Duodenal mucosa (tissue), 2 donors: ENCODE data around the gene NGDN.

Experiments
- H3K27ac ChIP-seq: one replicate; pipeline ENCODE4 v1.7.0; 2013; ENCODE audit warnings: low read depth, low read length
- H3K27me3 ChIP-seq, 2 donors: one replicate each; pipeline ENCODE4 v1.7.0; 2013; ENCODE audit warnings: low read length in 2 of 2, control low read depth in 1 of 2; ENCODE audit not compliant: insufficient read depth in 2 of 2, control insufficient read depth in 1 of 2
- H3K36me3 ChIP-seq, 2 donors: one replicate each; pipeline ENCODE4 v1.7.0; 2013; ENCODE audit warnings: low read length in 2 of 2, control low read depth in 1 of 2; ENCODE audit not compliant: insufficient read depth in 2 of 2, control insufficient read depth in 1 of 2
- H3K4me1 ChIP-seq, 2 donors: one replicate each; pipeline ENCODE4 v1.7.0; 2013; ENCODE audit warnings: low read length in 2 of 2, control low read depth in 1 of 2; ENCODE audit not compliant: insufficient read depth in 2 of 2, control insufficient read depth in 1 of 2
- H3K4me3 ChIP-seq, 2 donors: one replicate each; pipeline ENCODE4 v1.7.0; 2013; ENCODE audit warnings: low read length in 2 of 2, low read depth in 1 of 2
- H3K9ac ChIP-seq, 2 donors: one replicate each; pipeline ENCODE4 v1.7.0; 2013; ENCODE audit warnings: low read length in 2 of 2, low read depth in 1 of 2
- H3K9me3 ChIP-seq, 2 donors: one replicate each; pipeline ENCODE4 v1.7.0; 2013; ENCODE audit warnings: low read length in 2 of 2, control low read depth in 1 of 2; ENCODE audit not compliant: control insufficient read depth in 1 of 2

NGDN gene

GRCh38 chr14:23469906-23470403 is 452 bp downstream of the NGDN start:
- peak overlapping the region; percentile 66 to 88 for H3K9ac ChIP-seq
- peak overlapping the region; percentile 81 to 97 for H3K4me3 ChIP-seq
- peak overlapping the region; percentile 42 for H3K27ac ChIP-seq
- H3K9me3 ChIP-seq: no peaks in the 10 kb centered on the region
- peaks cover 0 to 9% of the 10 kb centered on the region in 2 donors for H3K4me1 ChIP-seq
- H3K27me3 ChIP-seq: no peaks in the 10 kb centered on the region
- peaks cover 5 to 32% of the 10 kb centered on the region in 2 donors for H3K36me3 ChIP-seq

GRCh38 chr14:23470947-23471346 is 1.4 kb downstream of the NGDN start:
- Histone ChIP-seq H3K4me1 (peaks cover 0 to 9% of the 10 kb centered on the region in 2 donors), H3K4me3 (no peak overlapping the region), H3K9me3 (no peaks in the 10 kb centered on the region), H3K36me3 (peaks cover 15 to 42% of the 10 kb centered on the region in 2 donors), H3K9ac (no peak overlapping the region), H3K27me3 (no peaks in the 10 kb centered on the region), H3K27ac (no peak overlapping the region)

DNA sequence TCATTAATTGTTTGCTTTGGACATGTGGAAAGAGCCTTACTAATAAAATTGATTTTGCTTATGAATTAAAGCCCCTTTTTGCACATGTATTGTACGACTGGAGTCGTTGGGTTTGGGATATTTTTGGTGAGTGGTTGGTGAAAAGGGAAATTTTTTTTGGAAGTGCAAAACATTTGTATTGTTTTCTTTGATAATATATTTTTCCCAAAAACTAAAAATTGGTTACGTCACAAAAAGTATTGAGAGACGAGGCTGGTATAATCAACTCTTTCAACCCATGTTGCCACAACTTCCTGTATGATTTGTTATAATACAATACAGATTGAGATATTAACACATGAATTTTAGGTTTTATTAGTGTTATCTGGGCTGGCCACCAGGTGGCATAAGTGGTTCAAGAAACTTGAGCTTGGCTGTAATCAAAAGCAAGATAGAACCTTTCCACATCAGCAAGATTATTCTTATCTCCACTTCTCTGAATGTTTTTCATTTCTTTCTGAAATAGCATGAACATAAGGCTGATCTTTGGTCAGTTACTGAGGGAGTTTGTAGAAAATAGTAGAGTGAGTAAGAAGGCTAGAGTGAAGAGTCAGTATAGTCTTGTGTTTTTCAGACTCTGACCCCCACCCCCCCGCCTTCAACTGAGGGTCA is 8.7 kb downstream of the NGDN start:
- H3K27ac ChIP-seq: no peak overlapping the region
- H3K36me3 ChIP-seq: peaks cover 37 to 44% of the 10 kb centered on the region in 2 donors
- no peaks in the 10 kb centered on the region for H3K4me1 ChIP-seq
- no peaks in the 10 kb centered on the region for H3K9me3 ChIP-seq
- no peak overlapping the region for H3K4me3 ChIP-seq
- H3K9ac ChIP-seq: no peak overlapping the region
- H3K27me3 ChIP-seq: no peaks in the 10 kb centered on the region

DNA sequence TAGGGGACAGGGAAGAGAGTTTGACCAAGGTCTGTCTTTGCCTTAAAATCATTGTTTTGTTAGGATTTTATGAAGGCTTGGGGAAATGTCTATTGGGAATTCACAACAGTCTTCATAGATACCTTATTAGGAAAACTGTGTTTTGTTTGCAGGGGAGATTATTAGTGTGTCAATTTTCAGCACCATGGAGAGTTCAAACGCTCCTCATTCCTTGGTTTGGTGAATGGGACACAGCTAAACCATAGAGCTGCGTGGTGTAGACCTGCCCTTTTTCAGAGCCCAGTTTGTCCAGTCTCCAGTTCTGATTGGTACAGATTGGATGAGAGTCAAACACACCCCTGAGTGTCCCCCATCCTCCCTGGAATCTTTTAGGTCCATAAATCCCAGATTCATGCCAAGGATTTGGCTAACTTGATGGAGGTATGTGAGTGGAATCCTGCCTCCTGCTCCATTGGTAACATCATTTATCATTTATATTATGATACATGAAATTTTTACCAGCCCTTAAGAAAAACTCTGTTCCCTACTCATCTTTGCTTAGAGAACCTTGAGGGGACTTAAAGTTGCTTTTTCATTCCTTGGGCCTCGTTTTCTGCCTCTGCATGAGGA is 12.0 kb downstream of the NGDN start:
- Histone ChIP-seq H3K9me3 (no peaks in the 10 kb centered on the region), H3K27ac (no peak overlapping the region), H3K27me3 (no peaks in the 10 kb centered on the region), H3K4me1 (no peaks in the 10 kb centered on the region), H3K36me3 (peaks cover 18 to 28% of the 10 kb centered on the region in 2 donors), H3K9ac (no peak overlapping the region), H3K4me3 (no peak overlapping the region)

DNA sequence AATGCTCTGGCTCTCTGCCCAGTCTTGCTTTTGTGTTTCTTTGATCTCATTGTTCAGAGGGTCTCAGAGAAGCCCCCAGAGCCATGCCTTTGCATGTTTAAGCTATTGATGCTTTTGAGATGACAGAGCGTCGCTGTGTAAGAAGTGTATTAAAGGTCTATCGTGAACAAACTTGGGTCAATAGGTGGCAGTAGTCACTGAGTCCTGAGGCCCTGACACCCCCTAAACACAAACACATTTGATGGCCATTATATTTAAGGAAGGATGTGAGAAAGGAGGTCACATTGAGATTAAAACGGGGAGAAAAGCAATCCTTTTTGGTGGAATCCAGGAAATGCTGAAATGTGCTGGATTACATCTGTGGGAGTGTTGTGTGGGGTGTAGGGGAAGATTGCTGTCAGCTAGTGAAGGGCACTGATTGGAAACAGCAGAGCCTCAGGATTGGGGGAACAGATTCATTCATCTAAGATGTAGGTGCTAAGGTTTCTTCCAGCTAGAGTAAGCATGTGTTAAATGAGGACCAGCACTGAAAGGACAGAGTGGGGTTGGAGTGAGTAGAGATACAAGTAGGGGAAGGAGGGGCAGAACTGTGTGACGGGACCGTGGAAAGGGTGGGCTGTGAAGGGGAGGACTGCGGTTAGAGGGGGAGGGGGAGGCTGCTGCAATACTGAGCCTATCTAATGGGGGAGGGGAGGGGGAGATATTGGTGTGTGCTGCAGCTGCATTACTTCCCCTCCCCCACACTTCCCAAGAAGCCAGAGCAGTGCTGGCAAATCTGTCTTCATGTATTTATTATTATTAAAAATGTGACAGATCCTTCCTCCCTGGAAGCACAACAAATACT is 12.7 kb downstream of the NGDN start:
- H3K4me3 ChIP-seq: no peak overlapping the region
- no peaks in the 10 kb centered on the region for H3K27me3 ChIP-seq
- no peaks in the 10 kb centered on the region for H3K4me1 ChIP-seq
- no peak overlapping the region for H3K27ac ChIP-seq
- peaks cover 11 to 23% of the 10 kb centered on the region in 2 donors for H3K36me3 ChIP-seq
- H3K9me3 ChIP-seq: no peaks in the 10 kb centered on the region
- no peak overlapping the region for H3K9ac ChIP-seq

- peaks cover 5 to 17% of the 10 kb centered on the region in 2 donors for H3K36me3 ChIP-seq
- H3K4me1 ChIP-seq: no peaks in the 10 kb centered on the region
- H3K4me3 ChIP-seq: no peak overlapping the region
- H3K9me3 ChIP-seq: no peaks in the 10 kb centered on the region
- no peak overlapping the region for H3K27ac ChIP-seq
- no peaks in the 10 kb centered on the region for H3K27me3 ChIP-seq
- H3K9ac ChIP-seq: no peak overlapping the region
Observed at GRCh38 chr14:23482823-23483148, 13.3 kb downstream of the NGDN start.

GRCh38 chr14:23483236-23483854 is 13.8 kb downstream of the NGDN start:
- no peak overlapping the region for H3K9ac ChIP-seq
- no peaks in the 10 kb centered on the region for H3K27me3 ChIP-seq
- no peaks in the 10 kb centered on the region for H3K4me1 ChIP-seq
- H3K4me3 ChIP-seq: no peak overlapping the region
- no peak overlapping the region for H3K27ac ChIP-seq
- no peaks in the 10 kb centered on the region for H3K9me3 ChIP-seq
- peaks cover 3 to 16% of the 10 kb centered on the region in 2 donors for H3K36me3 ChIP-seq

DNA sequence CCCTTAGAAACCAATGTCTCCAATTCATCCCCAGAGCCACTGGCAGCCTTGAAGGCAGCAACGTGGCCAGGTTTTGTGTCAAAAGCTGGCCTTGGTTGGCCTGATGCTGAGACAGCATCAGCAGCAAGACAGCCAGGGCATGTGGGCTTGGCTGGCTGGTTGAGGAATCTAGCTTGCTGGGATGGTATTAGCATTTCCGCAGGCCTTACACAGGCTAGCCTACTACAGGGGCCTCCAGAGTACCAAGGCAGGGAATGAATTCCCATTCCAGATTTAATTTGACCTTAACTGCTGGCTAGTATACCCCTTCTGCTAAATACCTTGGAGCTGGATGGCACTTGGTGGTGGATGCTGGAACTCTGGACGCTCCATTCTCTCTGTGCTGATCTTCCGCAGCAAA is 15.8 kb downstream of the NGDN start:
- Histone ChIP-seq H3K4me1 (no peaks in the 10 kb centered on the region), H3K36me3 (peaks cover 3 to 16% of the 10 kb centered on the region in 2 donors), H3K27ac (no peak overlapping the region), H3K27me3 (no peaks in the 10 kb centered on the region), H3K9ac (no peak overlapping the region), H3K4me3 (no peak overlapping the region), H3K9me3 (no peaks in the 10 kb centered on the region)

DNA sequence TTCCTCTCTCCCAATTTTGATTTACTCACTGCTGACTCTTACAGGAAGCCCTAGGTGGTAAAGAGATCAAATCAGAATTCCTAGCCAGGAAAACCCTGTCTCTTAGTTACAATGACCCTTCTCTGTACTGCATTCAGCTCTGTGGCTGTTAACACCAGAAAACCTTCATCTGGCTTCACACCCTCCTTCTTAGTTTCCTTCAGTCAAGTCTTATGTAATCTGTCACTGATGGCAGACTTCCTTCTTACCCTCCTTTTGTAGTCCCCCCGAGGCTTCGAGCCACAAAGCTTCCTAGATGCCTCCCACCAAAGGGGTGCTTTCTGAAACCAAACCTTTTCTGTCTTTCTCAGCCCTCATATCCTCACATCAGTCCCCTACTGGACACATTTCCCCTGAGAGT is 16.5 kb downstream of the NGDN start:
- no peaks in the 10 kb centered on the region for H3K4me1 ChIP-seq
- H3K4me3 ChIP-seq: no peak overlapping the region
- no peak overlapping the region for H3K27ac ChIP-seq
- H3K9me3 ChIP-seq: no peaks in the 10 kb centered on the region
- H3K36me3 ChIP-seq: peaks cover 3 to 16% of the 10 kb centered on the region in 2 donors
- no peaks in the 10 kb centered on the region for H3K27me3 ChIP-seq
- no peak overlapping the region for H3K9ac ChIP-seq

DNA sequence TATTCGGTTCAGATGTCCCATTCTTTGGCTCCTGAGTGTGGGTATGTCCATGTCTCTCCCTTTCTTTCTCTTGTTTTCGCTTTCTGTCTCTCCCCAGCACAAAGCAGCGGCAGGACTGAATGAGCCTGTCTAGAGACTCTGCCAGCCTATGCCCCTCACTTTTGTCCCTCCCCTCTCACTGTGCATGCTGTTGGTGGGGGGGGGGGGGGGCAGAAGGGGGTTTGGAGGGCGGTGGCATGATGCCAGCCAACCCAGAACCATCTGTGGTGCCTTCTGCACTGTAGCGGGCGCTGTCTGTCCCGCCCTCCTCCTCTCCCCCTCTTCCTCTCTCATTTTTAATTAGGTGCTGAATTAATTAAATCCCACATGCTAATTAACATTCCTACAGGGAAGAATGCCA is 17.7 kb downstream of the NGDN start:
- Histone ChIP-seq H3K9ac (no peak overlapping the region), H3K27ac (no peak overlapping the region), H3K4me1 (no peaks in the 10 kb centered on the region), H3K4me3 (no peak overlapping the region), H3K36me3 (peaks cover 3 to 16% of the 10 kb centered on the region in 2 donors), H3K27me3 (no peaks in the 10 kb centered on the region), H3K9me3 (no peaks in the 10 kb centered on the region)
